CD4-positive, CD25-positive, alpha-beta regulatory T cell (primary cell): ENCODE results near the gene SYNE1. TPM values are rescaled to one million over a fixed set of nuclear protein-coding genes. Genes with fewer than 3 reads are reported as not detected.
"Not testable (repeated sequence)": the region's sequence is repeated elsewhere in the genome, so short reads cannot be mapped to it uniquely, and the experiment has no call there.

Source experiments
- ATAC-seq, 2 donors: fragments of 150-1000 bp; cut with Tn5 transposase; one replicate each; pipeline ENCODE4 v1.10.0; 2021; ENCODE audit warnings: low read depth in 2 of 2, moderate number of reproducible peaks in 2 of 2, moderate library complexity in 1 of 2
- DNase-seq, 3 donors: peaks; one replicate each; pipeline versions ENCODE4 v3.0.0 to v3.0.0-alpha.2; 2012 to 2022; ENCODE audit warnings: mixed read lengths in 1 of 3
- H3K27ac ChIP-seq: one replicate; pipeline ENCODE4 v1.7.0; 2013; ENCODE audit warnings: mild to moderate bottlenecking, low read length; ENCODE audit not compliant: insufficient read depth, poor library complexity, severe bottlenecking
- H3K27me3 ChIP-seq: one replicate; pipeline ENCODE4 v1.7.0; 2013; ENCODE audit warnings: low read length; ENCODE audit not compliant: control insufficient read depth, insufficient read depth
- H3K36me3 ChIP-seq: one replicate; pipeline ENCODE4 v1.7.0; 2013; ENCODE audit warnings: mild to moderate bottlenecking, low read length, moderate library complexity; ENCODE audit not compliant: control insufficient read depth, insufficient read depth
- H3K4me1 ChIP-seq: 2 replicates; pipeline ENCODE4 v1.7.0; 2013; ENCODE audit warnings: mild to moderate bottlenecking, low read length; ENCODE audit not compliant: insufficient read depth, control insufficient read depth, poor library complexity, severe bottlenecking
- H3K4me3 ChIP-seq: one replicate; pipeline ENCODE4 v1.7.0; 2013; ENCODE audit warnings: low read depth, mild to moderate bottlenecking, low read length, moderate library complexity
- H3K9me3 ChIP-seq, 2 experiments: 1 replicate in 1 of 2; 2 replicates in 1 of 2; pipeline ENCODE4 v1.7.0; 2013; ENCODE audit warnings: low read length in 2 of 2, mild to moderate bottlenecking in 1 of 2, moderate library complexity in 1 of 2; ENCODE audit not compliant: control insufficient read depth in 2 of 2
- H3K27ac Mint-ChIP-seq, 3 donors: one replicate each; pipeline ENCODE4 v1.8.0; 2020 to 2022; ENCODE audit warnings: mild to moderate bottlenecking in 3 of 3, mixed read lengths in 3 of 3, moderate library complexity in 2 of 3
- H3K27me3 Mint-ChIP-seq: one replicate; pipeline ENCODE4 v1.8.0; 2022; ENCODE audit warnings: mild to moderate bottlenecking, mixed read lengths
- H3K36me3 Mint-ChIP-seq: one replicate; pipeline ENCODE4 v1.8.0; 2020; ENCODE audit warnings: mixed read lengths
- H3K4me1 Mint-ChIP-seq, 4 donors: one replicate each; pipeline ENCODE4 v1.8.0; 2020 to 2022; ENCODE audit warnings: mixed read lengths in 4 of 4, mild to moderate bottlenecking in 1 of 4
- H3K4me3 Mint-ChIP-seq, 4 donors: one replicate each; pipeline ENCODE4 v1.8.0; 2020 to 2022; ENCODE audit warnings: mild to moderate bottlenecking in 4 of 4, mixed read lengths in 4 of 4, moderate library complexity in 3 of 4
- H3K9me3 Mint-ChIP-seq, 7 donors: one replicate each; pipeline ENCODE4 v1.8.0; 2020 to 2022; ENCODE audit warnings: mixed read lengths in 7 of 7, mild to moderate bottlenecking in 3 of 7, moderate library complexity in 2 of 7
- polyA plus RNA-seq, 4 donors: library from polyadenylated mRNA; unstranded; fragments of 300-500 nt; fragmentation: Illumina TruSeq; gene quantifications; one replicate each; pipeline ENCODE4 v1.2.3, GENCODE V29; 2021
- total RNA-seq: library from RNA; stranded (reverse); gene quantifications from one replicate; pipeline ENCODE4 v1.2.3, GENCODE V29; 2022

The SYNE1 gene
- total and polyA plus RNA-seq, 5 donors from 2014 or later = 48.1 to 166 (median 57.3) TPM

GRCh38 chr6:152341596-152341995 is 295.6 kb downstream of the SYNE1 start:
- Mint-ChIP-seq H3K9me3 (peaks cover 0 to 1% (median 0%) of the 10 kb centered on the region in 7 donors), H3K27me3 (peaks cover 10% of the 10 kb centered on the region), H3K4me1 (peaks cover 0 to 7% (median 2%) of the 10 kb centered on the region in 4 donors), H3K36me3 (no peaks in the 10 kb centered on the region), H3K4me3 (no peak overlapping the region), H3K27ac (no peak overlapping the region)
- DNase-seq (no peak), ATAC-seq (no peak)
- H3K27me3 ChIP-seq = peaks cover 5% of the 10 kb centered on the region
- no peak overlapping the region for H3K4me3 ChIP-seq
- H3K27ac ChIP-seq = no peak overlapping the region
- no peaks in the 10 kb centered on the region for H3K36me3 ChIP-seq
- no peaks in the 10 kb centered on the region for H3K9me3 ChIP-seq
- no peaks in the 10 kb centered on the region for H3K4me1 ChIP-seq

- Histone ChIP-seq H3K27ac (no peak overlapping the region), H3K9me3 (no peaks in the 10 kb centered on the region), H3K4me1 (no peaks in the 10 kb centered on the region), H3K36me3 (no peaks in the 10 kb centered on the region), H3K4me3 (no peak overlapping the region), H3K27me3 (peaks cover 2% of the 10 kb centered on the region)
- Mint-ChIP-seq H3K9me3 (no peaks in the 10 kb centered on the region), H3K4me3 (no peak overlapping the region), H3K27ac (no peak overlapping the region), H3K27me3 (peaks cover 14% of the 10 kb centered on the region), H3K4me1 (peaks cover 0 to 7% (median 2%) of the 10 kb centered on the region in 4 donors), H3K36me3 (no peaks in the 10 kb centered on the region)
- DNase-seq = peak; percentile 28 to 49 (median 42)
- ATAC-seq = peak; percentile 82 to 88
These were observed 298.6 kb downstream of the SYNE1 start for GRCh38 chr6:152338335-152339125.

- Histone ChIP-seq H3K4me3 (no peak overlapping the region), H3K27me3 (no peaks in the 10 kb centered on the region), H3K27ac (no peak overlapping the region), H3K36me3 (no peaks in the 10 kb centered on the region), H3K9me3 (no peaks in the 10 kb centered on the region), H3K4me1 (no peaks in the 10 kb centered on the region)
- ATAC-seq (no peak), DNase-seq (no peak)
- Mint-ChIP-seq H3K27me3 (peaks cover 10% of the 10 kb centered on the region), H3K4me3 (no peak overlapping the region), H3K36me3 (no peaks in the 10 kb centered on the region), H3K9me3 (no peaks in the 10 kb centered on the region), H3K27ac (no peak overlapping the region), H3K4me1 (peaks cover 0 to 7% (median 2%) of the 10 kb centered on the region in 4 donors)
These were observed 302.6 kb downstream of the SYNE1 start for GRCh38 chr6:152334555-152334954.

GRCh38 chr6:152330961-152331360 is 306.2 kb downstream of the SYNE1 start:
- no peaks in the 10 kb centered on the region for H3K9me3 Mint-ChIP-seq
- no peak overlapping the region for H3K27ac Mint-ChIP-seq
- Histone ChIP-seq H3K4me1 (no peaks in the 10 kb centered on the region), H3K27me3 (no peaks in the 10 kb centered on the region), H3K4me3 (no peak overlapping the region), H3K36me3 (no peaks in the 10 kb centered on the region), H3K27ac (no peak overlapping the region), H3K9me3 (no peaks in the 10 kb centered on the region)
- DNase-seq (no peak), ATAC-seq (no peak)
- H3K4me1 Mint-ChIP-seq = no peaks in the 10 kb centered on the region
- H3K36me3 Mint-ChIP-seq = no peaks in the 10 kb centered on the region
- H3K4me3 Mint-ChIP-seq = no peak overlapping the region
- peaks cover 4% of the 10 kb centered on the region for H3K27me3 Mint-ChIP-seq

- DNase-seq = no peak
- Histone ChIP-seq H3K27me3 (no peaks in the 10 kb centered on the region), H3K9me3 (no peaks in the 10 kb centered on the region), H3K4me1 (no peaks in the 10 kb centered on the region), H3K27ac (no peak overlapping the region), H3K4me3 (no peak overlapping the region), H3K36me3 (no peaks in the 10 kb centered on the region)
- no peak for ATAC-seq
- no peak overlapping the region for H3K4me3 Mint-ChIP-seq
- H3K27me3 Mint-ChIP-seq = peaks cover 4% of the 10 kb centered on the region
- no peak overlapping the region for H3K27ac Mint-ChIP-seq
- H3K9me3 Mint-ChIP-seq = no peaks in the 10 kb centered on the region
- H3K36me3 Mint-ChIP-seq = no peaks in the 10 kb centered on the region
- H3K4me1 Mint-ChIP-seq = no peaks in the 10 kb centered on the region
These were observed 307.3 kb downstream of the SYNE1 start for GRCh38 chr6:152329638-152330448.

GRCh38 chr6:152328200-152328599 is 309.0 kb downstream of the SYNE1 start:
- H3K36me3 ChIP-seq, DNase-seq, H3K9me3 ChIP-seq, H3K4me3 Mint-ChIP-seq, H3K9me3 Mint-ChIP-seq, H3K27me3 ChIP-seq, H3K4me3 ChIP-seq, H3K4me1 Mint-ChIP-seq, H3K27me3 Mint-ChIP-seq, H3K27ac Mint-ChIP-seq, H3K36me3 Mint-ChIP-seq, H3K27ac ChIP-seq, ATAC-seq, H3K4me1 ChIP-seq: not testable (repeated sequence)

- no peaks in the 10 kb centered on the region for H3K4me1 ChIP-seq
- Mint-ChIP-seq H3K36me3 (no peaks in the 10 kb centered on the region), H3K27me3 (peaks cover 21% of the 10 kb centered on the region), H3K9me3 (no peaks in the 10 kb centered on the region), H3K27ac (peak overlapping the region in 1 of 3 donors; percentile 48), H3K4me3 (no peak overlapping the region), H3K4me1 (no peaks in the 10 kb centered on the region)
- peaks cover 8% of the 10 kb centered on the region for H3K27me3 ChIP-seq
- no peak overlapping the region for H3K27ac ChIP-seq
- H3K4me3 ChIP-seq = no peak overlapping the region
- no peak for ATAC-seq
- no peaks in the 10 kb centered on the region for H3K9me3 ChIP-seq
- no peaks in the 10 kb centered on the region for H3K36me3 ChIP-seq
- no peak for DNase-seq
These were observed 313.8 kb downstream of the SYNE1 start for GRCh38 chr6:152323376-152323775.
